HepG2 (cell line): ENCODE measurements around the gene SEC14L2.

Source experiments
- KAT2B ChIP-seq: fragments of 150-350 bp; IDR thresholded peaks from 2 replicates; pipeline ENCODE4 v1.6.1; 2014; ENCODE audit warnings: low read depth, low read length, borderline replicate concordance
- NR2F6 ChIP-seq, 2 experiments: IDR thresholded peaks; 2 replicates each; pipeline ENCODE4 v1.6.1; 2016; ENCODE audit warnings: antibody characterized with exemption in 1 of 2, mild to moderate bottlenecking in 1 of 2
- SMC3 ChIP-seq: IDR thresholded peaks from 2 replicates; pipeline ENCODE4 v1.6.1; 2011; ENCODE audit warnings: low read length, improper control_type of control experiment
- XBP1 ChIP-seq: sonication (generic); formaldehyde crosslinking; IDR thresholded peaks from 2 replicates; pipeline ENCODE4 v1.5.0; 2020; ENCODE audit warnings: missing genetic modification reagents
- ZBTB7B ChIP-seq: sonication (generic); formaldehyde crosslinking; IDR thresholded peaks from 2 replicates; pipeline ENCODE4 v1.4.0; 2020; ENCODE audit warnings: missing genetic modification reagents

DNA sequence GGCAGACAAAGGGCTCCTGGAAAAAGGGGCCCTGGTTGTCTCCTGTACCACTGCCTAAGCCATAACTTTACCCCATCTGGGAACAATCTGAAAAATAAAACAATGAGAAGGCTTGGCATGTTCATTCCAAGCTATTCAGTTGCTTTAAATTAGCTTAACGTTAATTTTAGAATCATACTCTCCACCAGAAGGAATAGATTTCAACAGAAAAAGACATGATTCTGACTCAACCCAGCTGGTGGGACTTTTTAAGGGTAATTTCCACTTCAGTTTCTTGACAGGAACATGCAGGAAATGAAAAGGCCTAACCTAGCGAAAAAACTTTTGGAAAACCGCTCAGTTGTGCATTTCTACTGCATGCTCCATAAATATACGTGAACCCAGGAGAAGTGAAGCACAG is 48.0 kb upstream of the SEC14L2 start:
- TF ChIP-seq KAT2B (no peak), SMC3 (no peak), ZBTB7B (CRISPR knock-in tag) (no peak), XBP1 (CRISPR knock-in tag) (no peak), NR2F6 (IDR thresholded peaks at IDR 0.05) (no peak), NR2F6 (CRISPR knock-in tag; IDR thresholded peaks at IDR 0.05) (no peak)
